Measurements from ENCODE around the gene PPFIA4. TPM values are rescaled to one million over a fixed set of nuclear protein-coding genes. Genes with fewer than 3 reads are reported as not detected.
"Not testable (repeated sequence)": the region's sequence is repeated elsewhere in the genome, so short reads cannot be mapped to it uniquely, and the experiment has no call there.

Gene PPFIA4
- total and polyA plus RNA-seq, 2 donors, result 0.82 to 2.1 TPM

GRCh38 chr1:203009185-203009584, 17.1 kb upstream of the PPFIA4 start:
- WGBS, result 98% methylated on average over 3 of the region's 3 CpGs
- no peak for DNase-seq (ENCODE audit: low read depth in 6 of 9, low spot score in 9 of 9)
- Histone ChIP-seq H3K4me1 (ENCODE audit: control insufficient read depth in 2 of 2, insufficient read depth in 2 of 2, low read length in 2 of 2) (peaks cover 3 to 20% of the 10 kb centered on the region in 2 donors), H3K27me3 (ENCODE audit: control insufficient read depth in 2 of 2, insufficient read depth in 1 of 2, low read length in 1 of 2) (no peaks in the 10 kb centered on the region), H3K36me3 (ENCODE audit: control insufficient read depth in 2 of 2, insufficient read depth in 2 of 2, low read length in 1 of 2) (peaks cover 27 to 41% of the 10 kb centered on the region in 2 donors), H3K9me3 (ENCODE audit: control insufficient read depth in 2 of 2, insufficient read depth in 1 of 2, low read length in 1 of 2) (no peaks in the 10 kb centered on the region), H3K4me3 (ENCODE audit: low read length in 2 of 2) (no peak overlapping the region), H3K27ac (ENCODE audit: low read depth in 1 of 2, low read length in 1 of 2) (no peak overlapping the region)

GRCh38 chr1:203011582-203011981, 14.7 kb upstream of the PPFIA4 start:
- no peak for DNase-seq (ENCODE audit: low read depth in 6 of 9, low spot score in 9 of 9)
- no peak overlapping the region for H3K27ac ChIP-seq (ENCODE audit: low read depth in 1 of 2, low read length in 1 of 2)
- H3K36me3 ChIP-seq (ENCODE audit: control insufficient read depth in 2 of 2, insufficient read depth in 2 of 2, low read length in 1 of 2), result peaks cover 46 to 65% of the 10 kb centered on the region in 2 donors
- H3K4me1 ChIP-seq (ENCODE audit: control insufficient read depth in 2 of 2, insufficient read depth in 2 of 2, low read length in 2 of 2), result peaks cover 3 to 13% of the 10 kb centered on the region in 2 donors
- H3K27me3 ChIP-seq (ENCODE audit: control insufficient read depth in 2 of 2, insufficient read depth in 1 of 2, low read length in 1 of 2), result no peaks in the 10 kb centered on the region
- no peak overlapping the region for H3K4me3 ChIP-seq (ENCODE audit: low read length in 2 of 2)
- H3K9me3 ChIP-seq (ENCODE audit: control insufficient read depth in 2 of 2, insufficient read depth in 1 of 2, low read length in 1 of 2), result no peaks in the 10 kb centered on the region
- WGBS, result 98% methylated on average over 5 of the region's 5 CpGs

DNA sequence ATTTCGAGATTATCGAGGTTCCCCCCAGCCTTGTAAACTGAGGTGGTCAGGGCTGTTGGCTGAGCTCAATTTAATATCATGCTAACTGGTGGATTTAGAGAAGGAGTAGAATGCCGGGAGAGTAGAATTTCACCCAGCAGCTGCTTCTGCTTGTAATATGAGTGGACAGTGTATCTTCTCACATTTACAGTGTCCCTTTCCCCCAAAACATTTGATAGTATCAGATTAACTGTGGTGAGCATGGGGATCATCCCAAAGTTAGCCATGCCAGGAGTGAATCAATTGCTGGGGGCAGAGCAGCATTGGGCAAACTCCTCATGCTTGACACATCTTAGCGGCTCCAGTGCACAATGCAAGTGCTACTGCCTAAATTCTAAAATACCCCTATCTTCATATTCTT, 9.2 kb upstream of the PPFIA4 start:
- Histone ChIP-seq H3K36me3 (ENCODE audit: control insufficient read depth in 2 of 2, insufficient read depth in 2 of 2, low read length in 1 of 2) (peaks cover 73 to 91% of the 10 kb centered on the region in 2 donors), H3K27ac (ENCODE audit: low read depth in 1 of 2, low read length in 1 of 2) (no peak overlapping the region), H3K27me3 (ENCODE audit: control insufficient read depth in 2 of 2, insufficient read depth in 1 of 2, low read length in 1 of 2) (no peaks in the 10 kb centered on the region), H3K4me1 (ENCODE audit: control insufficient read depth in 2 of 2, insufficient read depth in 2 of 2, low read length in 2 of 2) (no peaks in the 10 kb centered on the region), H3K9me3 (ENCODE audit: control insufficient read depth in 2 of 2, insufficient read depth in 1 of 2, low read length in 1 of 2) (no peaks in the 10 kb centered on the region), H3K4me3 (ENCODE audit: low read length in 2 of 2) (no peak overlapping the region)
- WGBS, result 98% methylated on average over 4 of the region's 4 CpGs
- DNase-seq (ENCODE audit: low read depth in 6 of 9, low spot score in 9 of 9), result no peak

DNA sequence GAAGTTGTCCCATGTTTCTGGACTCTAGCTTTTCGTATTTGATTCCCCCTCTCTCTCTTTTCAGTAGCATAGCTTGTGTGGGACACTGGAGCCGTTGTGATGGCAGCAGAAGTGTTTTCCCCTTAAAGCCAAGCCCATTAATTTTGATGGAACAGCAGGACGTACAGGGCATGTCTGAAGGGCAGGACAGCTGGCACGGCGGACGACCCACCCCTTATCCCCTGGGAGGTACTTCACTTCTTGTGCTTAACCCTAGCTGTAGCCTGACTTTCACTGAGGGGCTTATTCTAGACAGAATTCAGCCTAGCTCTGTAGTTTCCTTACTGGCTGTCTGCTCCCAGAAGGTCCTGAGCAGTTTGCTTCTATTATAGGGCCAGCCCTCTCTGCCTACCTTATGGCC, 8.6 kb upstream of the PPFIA4 start:
- Histone ChIP-seq H3K36me3 (ENCODE audit: control insufficient read depth in 2 of 2, insufficient read depth in 2 of 2, low read length in 1 of 2) (peaks cover 72 to 95% of the 10 kb centered on the region in 2 donors), H3K27me3 (ENCODE audit: control insufficient read depth in 2 of 2, insufficient read depth in 1 of 2, low read length in 1 of 2) (no peaks in the 10 kb centered on the region), H3K27ac (ENCODE audit: low read depth in 1 of 2, low read length in 1 of 2) (no peak overlapping the region), H3K4me3 (ENCODE audit: low read length in 2 of 2) (no peak overlapping the region), H3K9me3 (ENCODE audit: control insufficient read depth in 2 of 2, insufficient read depth in 1 of 2, low read length in 1 of 2) (no peaks in the 10 kb centered on the region), H3K4me1 (ENCODE audit: control insufficient read depth in 2 of 2, insufficient read depth in 2 of 2, low read length in 2 of 2) (no peaks in the 10 kb centered on the region)
- WGBS, result 97% methylated on average over 6 of the region's 6 CpGs
- no peak for DNase-seq (ENCODE audit: low read depth in 6 of 9, low spot score in 9 of 9)

- H3K27ac ChIP-seq (ENCODE audit: low read depth in 1 of 2, low read length in 1 of 2); DNase-seq (ENCODE audit: low read depth in 6 of 9, low spot score in 9 of 9); H3K4me3 ChIP-seq (ENCODE audit: low read length in 2 of 2); H3K9me3 ChIP-seq (ENCODE audit: control insufficient read depth in 2 of 2, insufficient read depth in 1 of 2, low read length in 1 of 2): not testable (repeated sequence)
- Histone ChIP-seq H3K27me3 (ENCODE audit: control insufficient read depth in 2 of 2, insufficient read depth in 1 of 2, low read length in 1 of 2) (peaks cover 3 to 15% of the 10 kb centered on the region in 2 donors), H3K36me3 (ENCODE audit: control insufficient read depth in 2 of 2, insufficient read depth in 2 of 2, low read length in 1 of 2) (peaks cover 33 to 62% of the 10 kb centered on the region in 2 donors), H3K4me1 (ENCODE audit: control insufficient read depth in 2 of 2, insufficient read depth in 2 of 2, low read length in 2 of 2) (peaks cover 2 to 17% of the 10 kb centered on the region in 2 donors)
- 98% methylated on average over 4 of the region's 10 CpGs for WGBS
Measured at GRCh38 chr1:203022855-203023254, 3.4 kb upstream of the PPFIA4 start.

DNA sequence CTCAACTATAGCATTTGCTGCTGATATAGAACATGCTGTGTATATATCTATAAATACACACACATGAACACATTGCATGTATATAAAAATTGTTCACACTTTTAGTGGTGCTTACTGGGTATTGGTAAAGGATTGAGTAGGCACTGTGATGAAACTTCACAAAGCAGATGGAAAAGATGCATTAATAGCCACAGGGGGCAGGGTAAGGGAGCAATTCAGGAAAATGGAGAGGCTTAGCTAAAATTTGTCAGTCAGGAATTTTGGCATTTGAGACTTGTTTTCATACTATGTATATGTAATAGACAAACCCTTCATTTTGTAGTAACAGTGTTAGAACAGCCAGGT, 633 bp upstream of the PPFIA4 start:
- H3K36me3 ChIP-seq (ENCODE audit: control insufficient read depth in 2 of 2, insufficient read depth in 2 of 2, low read length in 1 of 2), result peaks cover 18 to 38% of the 10 kb centered on the region in 2 donors
- H3K27ac ChIP-seq (ENCODE audit: low read depth in 1 of 2, low read length in 1 of 2), result peak overlapping the region in 1 of 2 donors; percentile 52
- H3K4me1 ChIP-seq (ENCODE audit: control insufficient read depth in 2 of 2, insufficient read depth in 2 of 2, low read length in 2 of 2), result peaks cover 2 to 17% of the 10 kb centered on the region in 2 donors
- no peak for DNase-seq (ENCODE audit: low read depth in 6 of 9, low spot score in 9 of 9)
- H3K9me3 ChIP-seq (ENCODE audit: control insufficient read depth in 2 of 2, insufficient read depth in 1 of 2, low read length in 1 of 2), result no peaks in the 10 kb centered on the region
- H3K4me3 ChIP-seq (ENCODE audit: low read length in 2 of 2), result no peak overlapping the region
- H3K27me3 ChIP-seq (ENCODE audit: control insufficient read depth in 2 of 2, insufficient read depth in 1 of 2, low read length in 1 of 2), result peaks cover 3 to 35% of the 10 kb centered on the region in 2 donors

DNA sequence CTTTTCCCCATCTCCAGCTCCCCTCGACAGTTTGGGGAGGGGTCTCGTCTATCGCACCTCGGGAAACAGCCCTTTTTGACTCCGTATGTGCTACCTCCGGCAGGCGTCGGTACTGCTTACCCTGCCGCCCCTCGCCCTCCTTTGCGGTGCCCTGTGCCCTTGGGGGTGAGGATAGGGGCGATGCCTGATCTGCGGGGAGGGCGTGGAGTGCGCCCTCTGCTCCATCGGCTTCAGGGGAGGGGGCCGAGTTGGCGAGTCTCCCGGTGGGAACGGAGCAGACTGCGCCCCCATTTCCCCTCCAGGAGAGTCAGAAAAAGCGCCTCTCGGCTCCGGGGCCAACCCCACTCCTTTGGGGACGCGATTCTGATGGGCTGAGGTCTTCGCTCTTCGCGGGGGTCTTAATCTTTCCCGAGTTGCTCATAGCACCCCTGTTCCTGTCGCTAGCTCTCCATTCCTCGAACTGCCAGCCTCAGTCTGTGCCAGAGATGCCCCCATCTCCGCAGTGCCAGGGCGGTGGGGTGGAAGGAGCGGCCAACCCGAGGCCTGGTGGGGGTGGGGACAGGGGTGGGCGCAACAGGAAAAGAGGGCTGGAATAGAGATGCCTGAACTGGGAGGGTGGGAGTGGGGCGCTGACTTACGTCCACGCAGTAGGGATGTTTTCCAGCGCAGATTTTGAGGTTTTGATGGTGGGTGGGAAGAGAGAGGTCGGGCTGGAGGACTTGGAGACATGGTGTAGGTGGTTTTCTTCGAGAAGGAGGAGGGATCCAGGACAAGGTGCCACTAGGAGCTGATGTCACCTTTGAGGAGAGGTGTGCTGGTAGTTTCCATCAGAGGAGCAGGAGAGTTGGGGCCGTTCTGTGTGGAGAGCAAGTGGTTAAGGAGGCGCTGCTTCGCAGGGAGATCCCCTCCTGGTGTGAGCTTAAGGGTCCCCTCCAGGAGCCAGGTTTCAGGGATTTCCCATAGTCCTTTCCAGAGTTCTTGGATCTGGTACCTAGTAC, 674 bp downstream of the PPFIA4 start:
- Histone ChIP-seq H3K27me3 (ENCODE audit: control insufficient read depth in 2 of 2, insufficient read depth in 1 of 2, low read length in 1 of 2) (peaks cover 3 to 35% of the 10 kb centered on the region in 2 donors), H3K36me3 (ENCODE audit: control insufficient read depth in 2 of 2, insufficient read depth in 2 of 2, low read length in 1 of 2) (peaks cover 7 to 25% of the 10 kb centered on the region in 2 donors), H3K27ac (ENCODE audit: low read depth in 1 of 2, low read length in 1 of 2) (no peak overlapping the region), H3K4me1 (ENCODE audit: control insufficient read depth in 2 of 2, insufficient read depth in 2 of 2, low read length in 2 of 2) (peaks cover 2 to 17% of the 10 kb centered on the region in 2 donors), H3K4me3 (ENCODE audit: low read length in 2 of 2) (peak overlapping the region; percentile 46 to 52), H3K9me3 (ENCODE audit: control insufficient read depth in 2 of 2, insufficient read depth in 1 of 2, low read length in 1 of 2) (no peaks in the 10 kb centered on the region)
- 14% methylated on average over 46 of the region's 46 CpGs for WGBS
- no peak for DNase-seq (ENCODE audit: low read depth in 6 of 9, low spot score in 9 of 9)

DNA sequence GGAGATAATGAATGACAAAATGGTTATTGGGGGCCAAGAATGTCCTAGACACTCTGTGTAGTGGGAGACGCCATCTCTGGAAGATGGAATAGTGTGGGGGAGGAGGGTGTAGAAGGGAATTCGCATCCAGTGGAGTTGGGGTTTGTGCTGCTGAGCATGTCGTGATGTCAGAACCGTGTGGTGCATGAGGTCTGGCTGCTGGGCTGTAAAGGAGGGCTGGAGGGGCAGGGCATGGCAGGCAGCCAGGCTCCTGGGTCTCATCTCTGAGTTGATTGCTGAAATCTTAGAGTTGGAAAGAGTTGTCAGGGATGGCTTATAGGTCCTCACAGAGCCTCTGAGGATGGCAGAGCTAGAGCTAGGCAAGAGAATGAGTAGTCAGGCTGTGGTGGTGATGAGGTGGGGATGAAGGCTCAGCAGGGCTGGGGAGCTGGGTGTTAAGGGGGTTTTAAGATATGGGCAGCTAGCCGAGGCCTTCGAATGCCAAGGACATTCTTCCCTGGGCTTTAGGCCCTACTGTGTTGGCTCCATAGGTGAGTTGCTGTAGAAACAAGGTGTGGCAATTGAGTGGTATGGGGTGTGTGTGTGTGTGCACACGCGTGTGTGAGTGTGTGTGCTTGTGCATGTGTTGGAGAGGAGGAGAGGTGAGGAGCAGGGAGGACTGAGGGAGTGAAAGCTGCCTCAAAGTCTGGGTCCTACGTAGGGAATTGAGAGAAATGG, 1.9 kb downstream of the PPFIA4 start:
- 96% methylated on average over 9 of the region's 9 CpGs for WGBS
- no peak for DNase-seq (ENCODE audit: low read depth in 6 of 9, low spot score in 9 of 9)
- Histone ChIP-seq H3K27me3 (ENCODE audit: control insufficient read depth in 2 of 2, insufficient read depth in 1 of 2, low read length in 1 of 2) (peaks cover 3 to 35% of the 10 kb centered on the region in 2 donors), H3K9me3 (ENCODE audit: control insufficient read depth in 2 of 2, insufficient read depth in 1 of 2, low read length in 1 of 2) (no peaks in the 10 kb centered on the region), H3K27ac (ENCODE audit: low read depth in 1 of 2, low read length in 1 of 2) (no peak overlapping the region), H3K36me3 (ENCODE audit: control insufficient read depth in 2 of 2, insufficient read depth in 2 of 2, low read length in 1 of 2) (peaks cover 4 to 16% of the 10 kb centered on the region in 2 donors), H3K4me3 (ENCODE audit: low read length in 2 of 2) (no peak overlapping the region), H3K4me1 (ENCODE audit: control insufficient read depth in 2 of 2, insufficient read depth in 2 of 2, low read length in 2 of 2) (peaks cover 2 to 17% of the 10 kb centered on the region in 2 donors)
